Brain microvascular endothelial cell (primary cell): ENCODE data around the gene MLLT3.
A peak's percentile ranks its signal among the peaks of the same experiment; 100 is the strongest.
"Not testable (repeated sequence)": the region's sequence is repeated elsewhere in the genome, so short reads cannot be mapped to it uniquely, and the experiment has no call there.

Experiments
- DNase-seq: peaks from one replicate; pipeline ENCODE4 v3.0.0-alpha.2; 2020
- H3K27ac ChIP-seq: fragments of 250-450 bp; sonication (Bioruptor Pico); 2 replicates; pipeline ENCODE4 v1.5.1; 2020; ENCODE audit warnings: mild to moderate bottlenecking, moderate library complexity
- H3K27me3 ChIP-seq: fragments of 250-450 bp; sonication (Bioruptor Pico); replicated peaks from 2 replicates; pipeline ENCODE4 v1.5.1; 2020; ENCODE audit warnings: mild to moderate bottlenecking
- H3K36me3 ChIP-seq: fragments of 250-450 bp; sonication (Bioruptor Pico); replicated peaks from 2 replicates; pipeline ENCODE4 v1.5.1; 2020; ENCODE audit warnings: mild to moderate bottlenecking
- H3K4me3 ChIP-seq: 2 replicates; pipeline ENCODE4 v1.5.1; 2011; ENCODE audit warnings: low read depth, mild to moderate bottlenecking, control low read depth, low read length, moderate library complexity
- CTCF ChIP-seq: IDR thresholded peaks from 2 replicates; pipeline ENCODE4 v1.5.1; 2011; ENCODE audit warnings: low read depth, mild to moderate bottlenecking, moderate library complexity, low read length, control low read depth, inconsistent platforms; ENCODE audit errors: missing control alignments
- in situ Hi-C: cut with HindIII; loops from 2 replicates; pipeline ENCODE4 v1.10.0; 2017; ENCODE audit warnings: low sequenced_read_pairs, low pct_ligation_motif_present

MLLT3 gene

GRCh38 chr9:20659474-20659967 is 37.2 kb upstream of the MLLT3 start:
- no peak for TF ChIP-seq CTCF
- no peak overlapping the region for H3K27ac ChIP-seq
- H3K4me3 ChIP-seq = no peak overlapping the region
- no peaks in the 10 kb centered on the region for H3K36me3 ChIP-seq
- no peaks in the 10 kb centered on the region for H3K27me3 ChIP-seq
- in situ Hi-C loops = no loop called here
- DNase-seq = no peak

GRCh38 chr9:20658677-20659473 is 36.6 kb upstream of the MLLT3 start:
- no peak for DNase-seq
- no peak overlapping the region for H3K27ac ChIP-seq
- H3K27me3 ChIP-seq = no peaks in the 10 kb centered on the region
- H3K36me3 ChIP-seq = no peaks in the 10 kb centered on the region
- in situ Hi-C loops = no loop called here
- peak overlapping the region; percentile 51 for H3K4me3 ChIP-seq
- TF ChIP-seq CTCF = no peak

- H3K27me3 ChIP-seq, in situ Hi-C loops, H3K36me3 ChIP-seq, H3K27ac ChIP-seq, DNase-seq: not testable (repeated sequence)
- H3K4me3 ChIP-seq = peak overlapping the region; percentile 51
Measured at GRCh38 chr9:20658246-20658667, 36.0 kb upstream of the MLLT3 start.

GRCh38 chr9:20651939-20652338 is 29.6 kb upstream of the MLLT3 start:
- TF ChIP-seq CTCF = no peak
- Histone ChIP-seq H3K27me3 (no peaks in the 10 kb centered on the region), H3K4me3 (no peak overlapping the region), H3K27ac (no peak overlapping the region), H3K36me3 (no peaks in the 10 kb centered on the region)
- no peak for DNase-seq
- in situ Hi-C loops = no loop called here

GRCh38 chr9:20650750-20651299 is 28.5 kb upstream of the MLLT3 start:
- no peaks in the 10 kb centered on the region for H3K36me3 ChIP-seq
- no peak overlapping the region for H3K27ac ChIP-seq
- no peak for DNase-seq
- no peak overlapping the region for H3K4me3 ChIP-seq
- no peaks in the 10 kb centered on the region for H3K27me3 ChIP-seq
- in situ Hi-C loops = no loop called here
- TF ChIP-seq CTCF = no peak

GRCh38 chr9:20650313-20650712 is 28.0 kb upstream of the MLLT3 start:
- no peak for TF ChIP-seq CTCF

More at GRCh38 chr9:20650313-20650712, 28.0 kb upstream of the MLLT3 start:
- no peaks in the 10 kb centered on the region for H3K27me3 ChIP-seq
- H3K4me3 ChIP-seq = no peak overlapping the region
- H3K27ac ChIP-seq = no peak overlapping the region
- in situ Hi-C loops = no loop called here
- H3K36me3 ChIP-seq = no peaks in the 10 kb centered on the region
- DNase-seq = no peak
